NT2/D1 (cell line): ENCODE measurements around the gene UNC5B.

Source experiments
- DNase-seq: peaks from one replicate; pipeline ENCODE4 v3.0.0-alpha.2; 2011; ENCODE audit warnings: low read depth, low spot score
- H3K27me3 ChIP-seq: 2 replicates; pipeline ENCODE4 v1.6.0; 2011; ENCODE audit warnings: mild to moderate bottlenecking; ENCODE audit not compliant: insufficient read length, insufficient read depth
- H3K36me3 ChIP-seq: 2 replicates; pipeline ENCODE4 v1.6.1; 2011; ENCODE audit warnings: mild to moderate bottlenecking, low read length, mixed read lengths; ENCODE audit not compliant: insufficient read depth, insufficient read length
- H3K4me1 ChIP-seq: 2 replicates; pipeline ENCODE4 v1.5.1; 2011; ENCODE audit not compliant: insufficient read depth, insufficient read length
- H3K4me3 ChIP-seq: 2 replicates; pipeline ENCODE4 v1.5.1; 2011; ENCODE audit warnings: low read depth; ENCODE audit not compliant: insufficient read length
- H3K9ac ChIP-seq: 2 replicates; pipeline ENCODE4 v1.6.0; 2011; ENCODE audit warnings: low read depth; ENCODE audit not compliant: insufficient read length
- H3K9me3 ChIP-seq: 2 replicates; pipeline ENCODE4 v1.5.1; 2011; ENCODE audit warnings: mild to moderate bottlenecking, low read length; ENCODE audit not compliant: insufficient read depth
- SUZ12 ChIP-seq: IDR thresholded peaks from 2 replicates; pipeline ENCODE4 v1.6.1; 2011; ENCODE audit not compliant: insufficient read length, insufficient read depth; ENCODE audit errors: extremely low read depth
- YY1 ChIP-seq: IDR thresholded peaks from 2 replicates; pipeline ENCODE4 v1.6.1; 2011; ENCODE audit not compliant: insufficient read length, insufficient read depth
- ZNF274 ChIP-seq: IDR thresholded peaks from 2 replicates; pipeline ENCODE4 v1.6.1; 2011; ENCODE audit warnings: mild to moderate bottlenecking, low read depth, low read length

UNC5B gene

DNA sequence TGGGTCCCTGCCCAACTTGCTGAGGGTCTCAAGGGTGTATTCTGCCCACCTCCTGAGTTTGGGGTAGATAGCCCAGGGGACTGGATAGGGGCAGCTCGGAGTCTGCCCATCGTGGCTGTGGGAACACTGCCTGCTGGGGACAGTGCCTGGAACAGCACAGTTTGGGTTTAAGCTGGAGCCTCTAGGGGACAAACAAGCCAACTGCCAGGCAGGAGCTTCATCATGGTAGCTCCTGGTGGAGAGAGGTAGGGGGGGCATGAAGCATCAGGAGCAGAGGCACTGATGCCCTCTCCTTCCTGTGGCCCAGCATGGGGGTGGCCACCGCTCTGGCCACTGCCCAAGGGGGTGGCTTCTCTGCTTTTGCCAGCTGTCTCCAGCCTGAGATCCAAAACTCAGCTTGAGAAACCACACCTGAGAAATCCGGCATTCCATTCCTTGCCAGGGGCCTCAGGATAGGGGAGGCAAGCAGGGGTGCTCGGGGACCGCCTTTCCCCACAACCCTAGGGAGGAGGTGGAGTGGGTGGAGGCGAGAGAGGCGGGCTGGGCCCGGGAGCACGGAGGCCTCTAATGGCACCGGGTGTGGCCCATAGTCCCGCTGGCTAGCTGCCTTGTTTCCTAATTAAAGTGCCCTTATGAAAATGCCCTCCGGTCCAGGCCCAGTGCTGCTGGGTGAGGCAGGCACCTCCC is 47.6 kb downstream of the UNC5B start:
- Histone ChIP-seq H3K36me3 (peaks cover 6% of the 10 kb centered on the region), H3K4me3 (no peak overlapping the region), H3K9ac (peak overlapping the region; percentile 1), H3K27me3 (no peaks in the 10 kb centered on the region), H3K9me3 (no peaks in the 10 kb centered on the region), H3K4me1 (peaks cover 22% of the 10 kb centered on the region)
- DNase-seq: no peak
- TF ChIP-seq YY1 (no peak), ZNF274 (no peak), SUZ12 (no peak)

DNA sequence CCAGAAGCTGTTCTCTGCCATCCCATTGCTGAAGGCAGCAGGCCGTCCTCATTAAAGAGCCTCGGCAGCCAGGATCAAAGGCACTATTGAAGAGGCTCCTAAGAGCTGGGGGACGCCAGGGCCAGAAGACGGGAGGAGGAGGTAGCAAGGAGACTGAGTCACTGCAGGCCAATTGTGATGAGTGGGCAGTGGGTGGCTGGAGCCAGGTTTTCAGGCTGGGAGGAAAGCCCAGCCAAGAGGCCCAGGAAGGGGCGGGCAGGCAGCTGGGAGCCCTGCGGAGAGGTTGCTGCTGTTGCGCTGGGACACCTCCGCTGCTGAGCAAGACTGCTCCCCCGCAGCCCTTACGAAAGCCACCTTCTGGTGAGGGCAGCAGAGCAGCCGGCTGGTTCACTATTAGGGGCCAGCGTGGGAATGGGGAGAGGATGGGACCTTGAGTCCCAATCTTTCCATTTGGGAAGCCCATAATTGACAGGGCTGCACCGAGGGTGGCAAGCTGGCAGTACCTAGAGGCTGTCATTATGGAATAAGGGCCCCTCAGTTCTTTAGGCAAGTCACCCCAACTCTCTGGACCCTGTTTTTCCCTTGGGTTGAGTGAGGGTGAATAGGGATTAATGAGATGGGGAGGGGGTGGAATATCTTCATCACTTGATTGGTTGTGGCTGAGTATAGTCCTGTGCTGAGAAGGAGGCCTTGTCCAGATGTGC is 48.4 kb downstream of the UNC5B start:
- TF ChIP-seq YY1 (no peak), ZNF274 (no peak), SUZ12 (no peak)
- H3K36me3 ChIP-seq: peaks cover 6% of the 10 kb centered on the region
- DNase-seq: no peak
- H3K4me1 ChIP-seq: peaks cover 29% of the 10 kb centered on the region
- no peak overlapping the region for H3K4me3 ChIP-seq
- no peaks in the 10 kb centered on the region for H3K9me3 ChIP-seq
- no peaks in the 10 kb centered on the region for H3K27me3 ChIP-seq
- H3K9ac ChIP-seq: peak overlapping the region; percentile 42

DNA sequence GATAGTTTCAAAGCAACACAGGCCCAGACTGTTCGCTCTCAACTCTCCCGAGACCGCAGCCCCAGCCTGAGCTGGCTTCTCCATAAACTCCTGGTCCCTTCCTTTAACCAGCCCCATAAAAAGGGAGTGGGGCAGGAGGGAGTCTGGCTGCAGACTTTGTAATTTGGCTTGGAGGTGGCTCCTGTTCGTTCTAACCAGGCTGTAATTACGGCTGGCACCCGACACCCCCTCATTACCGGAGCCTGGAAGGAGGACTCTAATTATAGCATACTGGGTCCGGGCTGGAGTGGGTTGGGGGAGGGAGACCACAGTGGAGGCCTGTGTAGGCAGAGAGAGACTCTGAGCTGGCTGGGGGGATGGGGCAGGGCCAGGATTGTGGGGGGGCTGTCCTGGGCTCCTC is 49.7 kb downstream of the UNC5B start:
- no peak for DNase-seq
- Histone ChIP-seq H3K4me1 (peaks cover 32% of the 10 kb centered on the region), H3K27me3 (no peaks in the 10 kb centered on the region), H3K36me3 (peaks cover 3% of the 10 kb centered on the region), H3K4me3 (no peak overlapping the region), H3K9ac (no peak overlapping the region), H3K9me3 (no peaks in the 10 kb centered on the region)
- TF ChIP-seq ZNF274: no peak
- TF ChIP-seq SUZ12: no peak
- TF ChIP-seq YY1: no peak

DNA sequence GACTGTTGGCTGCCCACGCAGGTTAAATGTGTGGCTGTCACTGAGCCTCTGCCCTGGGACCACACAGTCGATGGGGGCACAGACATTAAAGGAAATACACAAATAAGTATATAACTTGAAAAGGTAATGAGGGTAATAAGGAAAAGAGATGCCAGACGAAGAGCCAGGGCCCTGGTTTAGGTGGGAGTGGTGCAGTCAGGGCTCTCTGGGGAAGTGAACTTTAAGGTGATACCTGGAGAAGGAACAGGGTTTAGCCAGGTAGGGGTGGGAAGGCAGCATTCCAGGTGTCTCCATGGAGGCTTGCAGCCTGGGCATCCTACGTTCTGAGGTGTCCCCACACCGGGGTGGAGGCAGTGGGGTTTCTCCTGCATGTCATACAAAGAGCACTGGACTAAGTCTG is 50.4 kb downstream of the UNC5B start:
- Histone ChIP-seq H3K27me3 (no peaks in the 10 kb centered on the region), H3K9ac (peak overlapping the region; percentile 32), H3K4me3 (no peak overlapping the region), H3K9me3 (no peaks in the 10 kb centered on the region), H3K4me1 (peaks cover 32% of the 10 kb centered on the region), H3K36me3 (peaks cover under 1% of the 10 kb centered on the region)
- DNase-seq: no peak
- TF ChIP-seq SUZ12: no peak
- TF ChIP-seq ZNF274: no peak
- TF ChIP-seq YY1: no peak

- Histone ChIP-seq H3K9me3 (no peaks in the 10 kb centered on the region), H3K9ac (peak overlapping the region; percentile 32), H3K36me3 (no peaks in the 10 kb centered on the region), H3K27me3 (no peaks in the 10 kb centered on the region), H3K4me3 (no peak overlapping the region), H3K4me1 (peaks cover 34% of the 10 kb centered on the region)
- no peak for DNase-seq
- TF ChIP-seq SUZ12 (no peak), YY1 (no peak), ZNF274 (no peak)
Observed at GRCh38 chr10:71263376-71263775, 51.0 kb downstream of the UNC5B start.

DNA sequence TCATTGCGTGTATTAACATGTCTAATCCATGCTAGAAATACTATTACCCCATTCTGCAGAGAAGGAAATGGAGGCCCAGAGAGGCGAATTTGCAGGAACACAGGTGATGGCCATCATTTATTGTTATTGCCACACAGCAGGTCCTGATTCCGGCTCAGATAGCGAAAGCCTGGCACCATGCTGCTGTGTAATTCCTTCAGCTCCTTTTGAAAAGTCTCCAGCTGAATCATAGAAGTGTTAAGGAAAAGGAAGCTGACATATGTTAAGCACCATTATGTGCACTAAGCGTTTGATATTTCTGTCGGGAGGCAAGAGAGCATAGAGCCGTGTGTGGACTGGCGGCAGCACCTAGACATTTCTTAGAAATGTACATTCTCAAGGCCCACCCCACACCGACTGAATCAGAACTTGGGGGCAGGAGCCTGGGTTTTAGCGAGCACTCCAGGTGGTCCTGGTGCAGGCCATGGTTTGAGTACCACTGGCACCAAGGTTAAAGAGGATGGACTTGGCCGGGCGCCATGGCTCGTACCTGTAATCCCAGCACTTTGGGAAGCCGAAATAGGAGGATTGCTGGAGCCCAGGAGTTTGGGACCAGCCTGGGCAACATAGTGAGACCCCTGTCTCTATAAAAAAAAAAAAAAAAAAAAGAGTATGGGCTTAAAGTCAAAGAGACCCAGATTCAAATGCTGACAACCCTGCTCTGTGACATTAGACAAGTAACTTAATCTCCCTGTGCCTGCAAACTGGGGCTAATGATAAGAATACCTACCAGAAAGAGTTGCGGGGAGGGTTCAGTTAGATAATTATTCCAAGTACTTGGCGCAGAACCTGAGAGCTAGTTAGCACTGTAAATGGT is 52.2 kb downstream of the UNC5B start:
- DNase-seq: no peak
- H3K4me1 ChIP-seq: peaks cover 43% of the 10 kb centered on the region

GRCh38 chr10:71265201-71265575 is 52.8 kb downstream of the UNC5B start:
- no peak for TF ChIP-seq ZNF274
- no peak for TF ChIP-seq SUZ12
- no peak for TF ChIP-seq YY1
- Histone ChIP-seq H3K4me3 (no peak overlapping the region), H3K27me3 (no peaks in the 10 kb centered on the region), H3K36me3 (no peaks in the 10 kb centered on the region), H3K9ac (no peak overlapping the region), H3K9me3 (no peaks in the 10 kb centered on the region), H3K4me1 (peaks cover 37% of the 10 kb centered on the region)
- no peak for DNase-seq

More for the DNA sequence above, 52.2 kb downstream of the UNC5B start:
- H3K9me3 ChIP-seq: no peaks in the 10 kb centered on the region
- TF ChIP-seq SUZ12: no peak
- TF ChIP-seq YY1: no peak
- TF ChIP-seq ZNF274: no peak
- no peaks in the 10 kb centered on the region for H3K27me3 ChIP-seq
- no peaks in the 10 kb centered on the region for H3K36me3 ChIP-seq
- no peak overlapping the region for H3K9ac ChIP-seq
- H3K4me3 ChIP-seq: no peak overlapping the region
